Measurements from ENCODE around the gene GABRG3. TPM values are rescaled to one million over a fixed set of nuclear protein-coding genes. Genes with fewer than 3 reads are reported as not detected.

GABRG3 gene
- total and polyA plus RNA-seq, 9 of the 15 experiments (the other 6 are each of a cell fraction or from before 2014, with no cell fraction given), result 4.0 to 15.1 (median 11.2) TPM

GRCh38 chr15:26934848-26935247, 36.1 kb upstream of the GABRG3 start (continued):
- TF ChIP-seq ETV1 (tag; conservative IDR thresholded peaks at IDR 0.05; ENCODE audit: low read depth), result no peak

GRCh38 chr15:26935322-26935721, 35.7 kb upstream of the GABRG3 start:
- Histone ChIP-seq H3K9me3 (replicated peaks; ENCODE audit: control insufficient read depth, insufficient read depth, low read depth, low read length) (no peaks in the 10 kb centered on the region), H3K4me3 (no peak overlapping the region), H3K36me3 (ENCODE audit: control insufficient read depth, insufficient read depth, low read length) (no peaks in the 10 kb centered on the region), H3K9ac (ENCODE audit: insufficient read depth in 1 of 2, low read depth in 2 of 2, low read length in 2 of 2) (no peak overlapping the region), H3K4me1 (replicated peaks in 1 of 2; ENCODE audit: control insufficient read depth in 2 of 2, insufficient read depth in 2 of 2, low read length in 2 of 2) (no peaks in the 10 kb centered on the region), H3K79me2 (ENCODE audit: control insufficient read depth, insufficient read depth, low read length) (no peaks in the 10 kb centered on the region), H3K4me2 (ENCODE audit: insufficient read depth, low read length) (no peak overlapping the region), H3K9me1 (ENCODE audit: control insufficient read depth, insufficient read depth, low read length) (no peaks in the 10 kb centered on the region), H3K27ac (ENCODE audit: extremely low read depth, low read depth, low read length) (no peak overlapping the region), H3K27me3 (ENCODE audit: control insufficient read depth in 2 of 2, insufficient read depth in 2 of 2, low read length in 2 of 2) (peaks cover 0 to 11% of the 10 kb centered on the region in 2 experiments; a peak in 1 of 5 replicates), H2AFZ (ENCODE audit: low read depth, low read length) (no peak overlapping the region), H4K20me1 (replicated peaks; ENCODE audit: control insufficient read depth, insufficient read depth, low read length) (no peaks in the 10 kb centered on the region)
- DNase-seq (ENCODE audit: extremely low read depth in 1 of 4, low spot score in 3 of 4) (no peak), FAIRE-seq (no peak), ATAC-seq (no peak)
- TF ChIP-seq ZNF436 (CRISPR knock-in tag; IDR thresholded peaks at IDR 0.05) (no peak), HDAC8 (tag; IDR thresholded peaks at IDR 0.05) (no peak), KAT2B (IDR thresholded peaks at IDR 0.05; ENCODE audit: low read depth, low read length) (no peak), HSF4 (CRISPR knock-in tag; IDR thresholded peaks at IDR 0.05; ENCODE audit: borderline replicate concordance) (no peak), SMARCA5 (IDR thresholded peaks at IDR 0.05) (no peak), POU5F1 (IDR thresholded peaks at IDR 0.05; ENCODE audit: borderline replicate concordance, low read depth, low read length, partially characterized antibody) (no peak), MYNN (IDR thresholded peaks at IDR 0.05) (no peak), MYNN (CRISPR knock-in tag; IDR thresholded peaks at IDR 0.05) (no peak), ZNF511 (CRISPR knock-in tag; IDR thresholded peaks at IDR 0.05) (no peak)
- WGBS (ENCODE audit: insufficient coverage, low coverage, missing lambda C conversion rate), result 5% methylated on average over 12 of the region's 12 CpGs
- POLR2A ChIA-PET, result no interaction called here
- intact Hi-C loops (cut with micrococcal nuclease), result no loop called here
- CTCF ChIA-PET (ENCODE audit: low intra/inter-chr PET ratio), result no interaction called here
- in situ Hi-C loops (cut with MboI), result no loop called here
- no TSS peak for BruUV-seq (replicated peaks)

Data from K562 (cell line).